HUES6 (cell line): ENCODE data around the gene SLC2A4RG.

Source experiments
- H3K27ac ChIP-seq: 2 replicates; pipeline ENCODE4 v1.7.0; 2013; ENCODE audit warnings: low read depth, mild to moderate bottlenecking, low read length, inconsistent platforms
- H3K27me3 ChIP-seq: 2 replicates; pipeline ENCODE4 v1.6.1; 2013; ENCODE audit warnings: low read length; ENCODE audit not compliant: control insufficient read depth, insufficient read depth
- H3K36me3 ChIP-seq: 2 replicates; pipeline ENCODE4 v1.6.1; 2013; ENCODE audit warnings: low read length; ENCODE audit not compliant: control insufficient read depth, insufficient read depth
- H3K4me1 ChIP-seq: 2 replicates; pipeline ENCODE4 v1.6.1; 2013; ENCODE audit warnings: low read length; ENCODE audit not compliant: control insufficient read depth, insufficient read depth
- H3K4me3 ChIP-seq: 2 replicates; pipeline ENCODE4 v1.5.1; 2013; ENCODE audit warnings: low read depth, low read length
- H3K9ac ChIP-seq: one replicate; pipeline ENCODE4 v1.6.1; 2013; ENCODE audit warnings: mild to moderate bottlenecking, low read length
- H3K9me3 ChIP-seq: 2 replicates; pipeline ENCODE4 v1.6.1; 2013; ENCODE audit warnings: low read depth, low read length; ENCODE audit not compliant: control insufficient read depth, insufficient read depth

Gene SLC2A4RG

GRCh38 chr20:63753381-63753780 lies 13.8 kb downstream of the SLC2A4RG start:
- Histone ChIP-seq H3K9me3 (no peaks in the 10 kb centered on the region), H3K9ac (no peak overlapping the region), H3K27ac (no peak overlapping the region), H3K36me3 (no peaks in the 10 kb centered on the region), H3K4me1 (peaks cover 32% of the 10 kb centered on the region), H3K27me3 (no peaks in the 10 kb centered on the region), H3K4me3 (no peak overlapping the region)

DNA sequence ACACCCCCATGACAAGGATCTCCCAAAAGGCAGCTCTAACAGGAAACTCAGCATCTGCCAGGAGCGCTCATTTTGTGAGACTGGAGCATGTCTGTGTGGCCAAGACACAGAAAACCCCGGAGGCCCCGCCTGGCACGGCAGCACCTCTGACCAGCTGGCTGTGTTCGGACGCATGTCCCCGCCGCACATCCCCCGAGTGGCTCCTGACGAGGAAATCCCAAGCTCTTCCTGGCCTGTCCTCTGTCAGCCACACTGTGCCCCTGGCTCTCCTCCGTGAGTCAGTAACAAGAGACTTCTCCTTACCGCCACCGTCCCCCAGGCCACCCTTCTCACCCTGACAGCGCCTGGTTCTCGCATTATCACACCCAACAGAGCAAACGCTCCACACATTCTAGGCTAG lies 14.4 kb downstream of the SLC2A4RG start:
- Histone ChIP-seq H3K4me1 (peaks cover 32% of the 10 kb centered on the region), H3K36me3 (no peaks in the 10 kb centered on the region), H3K27me3 (no peaks in the 10 kb centered on the region), H3K27ac (no peak overlapping the region), H3K9me3 (no peaks in the 10 kb centered on the region), H3K4me3 (no peak overlapping the region), H3K9ac (no peak overlapping the region)

DNA sequence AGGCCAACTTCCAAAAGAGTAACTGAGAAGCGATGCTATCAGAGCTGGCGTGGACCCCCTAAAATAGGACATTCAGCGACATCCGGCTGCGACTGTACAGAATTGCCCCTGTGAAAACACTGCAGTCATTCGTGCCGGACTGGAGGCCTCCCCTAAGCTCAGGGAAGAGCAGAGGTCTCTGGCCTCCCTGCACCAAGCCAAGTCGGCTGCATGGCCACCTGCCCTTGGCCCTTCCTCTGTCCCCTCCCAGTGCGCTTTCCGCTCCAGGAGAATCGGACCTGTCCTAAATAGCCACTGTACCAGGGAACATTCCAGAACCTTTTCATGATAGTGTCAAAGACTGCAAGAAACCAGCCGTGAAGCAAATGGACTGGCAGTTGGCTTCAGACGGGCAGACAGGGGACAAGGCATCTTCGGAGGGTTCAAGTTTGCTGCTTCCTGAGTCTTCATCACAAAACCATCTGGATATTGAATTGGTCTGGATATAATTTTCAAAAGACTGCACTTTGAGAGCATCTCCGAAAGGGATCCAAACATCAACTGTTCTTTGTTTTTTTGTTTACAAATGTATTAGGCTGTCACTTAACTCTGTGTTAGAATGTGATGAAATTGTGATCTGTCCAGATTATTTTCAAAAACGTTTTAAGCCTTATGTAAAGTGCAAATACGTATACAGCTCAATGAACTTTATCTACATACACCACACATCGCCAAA lies 16.5 kb downstream of the SLC2A4RG start:
- Histone ChIP-seq H3K4me1 (peaks cover 26% of the 10 kb centered on the region), H3K27ac (no peak overlapping the region), H3K9me3 (no peaks in the 10 kb centered on the region), H3K36me3 (no peaks in the 10 kb centered on the region), H3K9ac (no peak overlapping the region), H3K4me3 (no peak overlapping the region), H3K27me3 (no peaks in the 10 kb centered on the region)

DNA sequence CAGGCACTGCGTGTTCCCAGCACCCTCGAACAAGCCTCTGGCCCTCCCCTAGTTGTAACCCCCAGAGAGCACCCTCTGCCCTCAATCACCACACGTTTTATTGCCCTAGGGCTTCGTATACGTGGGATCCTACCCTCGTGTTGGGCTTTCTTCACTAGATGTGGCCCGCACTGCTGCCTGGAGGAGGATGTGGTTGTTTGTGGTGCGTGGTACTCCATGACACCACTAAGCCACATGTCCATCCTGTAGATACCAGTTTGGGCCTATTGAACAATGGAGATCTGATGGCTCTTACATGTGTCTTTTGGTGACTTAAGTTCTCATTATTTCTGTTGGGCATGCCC lies 17.0 kb downstream of the SLC2A4RG start:
- no peaks in the 10 kb centered on the region for H3K27me3 ChIP-seq
- H3K9me3 ChIP-seq: no peaks in the 10 kb centered on the region
- H3K9ac ChIP-seq: no peak overlapping the region
- H3K27ac ChIP-seq: no peak overlapping the region
- peaks cover 23% of the 10 kb centered on the region; the same call in 1 of the 2 replicates for H3K4me1 ChIP-seq
- no peaks in the 10 kb centered on the region for H3K36me3 ChIP-seq
- H3K4me3 ChIP-seq: no peak overlapping the region

GRCh38 chr20:63758152-63758551 lies 18.6 kb downstream of the SLC2A4RG start:
- peaks cover 10% of the 10 kb centered on the region; the same call in 1 of the 2 replicates for H3K4me1 ChIP-seq
- H3K9ac ChIP-seq: no peak overlapping the region
- no peaks in the 10 kb centered on the region for H3K27me3 ChIP-seq
- H3K27ac ChIP-seq: no peak overlapping the region
- H3K9me3 ChIP-seq: no peaks in the 10 kb centered on the region
- peaks cover 2% of the 10 kb centered on the region; the same call in 1 of the 2 replicates for H3K36me3 ChIP-seq
- no peak overlapping the region for H3K4me3 ChIP-seq

DNA sequence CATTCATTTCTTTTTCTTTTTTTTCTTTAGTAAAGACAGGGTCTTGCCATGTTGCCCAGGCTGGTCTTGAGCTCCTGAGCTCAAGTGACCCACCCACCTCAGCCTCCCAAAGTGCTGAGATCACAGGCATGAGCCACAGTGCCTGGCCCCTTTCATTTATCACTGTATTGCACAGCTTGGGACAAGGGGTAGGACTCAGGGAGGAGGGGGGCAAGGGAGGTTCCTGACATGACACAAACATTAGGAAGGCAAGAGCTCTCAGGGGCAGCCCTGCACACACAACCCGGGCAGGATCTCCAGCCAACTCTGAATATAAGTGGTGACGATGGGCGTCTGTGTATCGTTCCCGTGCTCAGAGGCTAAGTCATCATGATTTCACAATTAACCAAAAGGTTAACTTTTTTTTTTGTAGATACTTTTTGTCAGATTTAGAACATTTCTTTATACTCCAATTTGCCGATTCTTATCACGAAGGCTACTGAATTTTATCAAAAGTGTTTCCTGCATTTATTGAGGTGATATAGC lies 19.9 kb downstream of the SLC2A4RG start:
- Histone ChIP-seq H3K27me3 (no peaks in the 10 kb centered on the region), H3K27ac (no peak overlapping the region), H3K9ac (no peak overlapping the region), H3K36me3 (peaks cover 5% of the 10 kb centered on the region; the same call in 1 of the 2 replicates), H3K4me1 (no peaks in the 10 kb centered on the region), H3K4me3 (no peak overlapping the region), H3K9me3 (no peaks in the 10 kb centered on the region)

- H3K4me3 ChIP-seq: no peak overlapping the region
- no peaks in the 10 kb centered on the region for H3K27me3 ChIP-seq
- peaks cover 23% of the 10 kb centered on the region for H3K36me3 ChIP-seq
- H3K27ac ChIP-seq: no peak overlapping the region
- H3K9me3 ChIP-seq: no peaks in the 10 kb centered on the region
- H3K9ac ChIP-seq: no peak overlapping the region
- H3K4me1 ChIP-seq: no peaks in the 10 kb centered on the region
Observed at GRCh38 chr20:63765082-63765873, 25.7 kb downstream of the SLC2A4RG start.

DNA sequence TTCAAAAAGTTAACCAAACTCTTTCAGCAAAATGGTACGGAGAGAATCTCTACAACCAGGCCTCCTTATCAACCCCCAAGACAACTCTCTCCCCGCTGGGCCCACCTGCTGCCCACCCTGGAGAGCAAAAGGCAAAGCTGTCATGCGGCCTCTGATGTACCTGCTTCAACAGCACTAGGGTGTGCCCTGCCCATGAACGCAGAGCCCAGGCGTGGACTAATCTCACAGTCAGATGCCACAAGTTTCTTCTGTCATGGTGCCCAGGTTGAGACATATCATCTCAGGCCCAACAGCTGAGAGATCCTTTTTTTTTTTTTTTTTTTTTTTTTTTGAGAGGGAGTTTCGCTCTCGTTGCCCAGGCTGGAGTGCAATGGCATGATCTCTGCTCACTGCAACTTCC lies 26.3 kb downstream of the SLC2A4RG start:
- H3K27me3 ChIP-seq: no peaks in the 10 kb centered on the region
- H3K27ac ChIP-seq: no peak overlapping the region
- H3K9ac ChIP-seq: no peak overlapping the region
- H3K4me3 ChIP-seq: no peak overlapping the region
- H3K4me1 ChIP-seq: no peaks in the 10 kb centered on the region
- no peaks in the 10 kb centered on the region for H3K9me3 ChIP-seq
- H3K36me3 ChIP-seq: peaks cover 23% of the 10 kb centered on the region

DNA sequence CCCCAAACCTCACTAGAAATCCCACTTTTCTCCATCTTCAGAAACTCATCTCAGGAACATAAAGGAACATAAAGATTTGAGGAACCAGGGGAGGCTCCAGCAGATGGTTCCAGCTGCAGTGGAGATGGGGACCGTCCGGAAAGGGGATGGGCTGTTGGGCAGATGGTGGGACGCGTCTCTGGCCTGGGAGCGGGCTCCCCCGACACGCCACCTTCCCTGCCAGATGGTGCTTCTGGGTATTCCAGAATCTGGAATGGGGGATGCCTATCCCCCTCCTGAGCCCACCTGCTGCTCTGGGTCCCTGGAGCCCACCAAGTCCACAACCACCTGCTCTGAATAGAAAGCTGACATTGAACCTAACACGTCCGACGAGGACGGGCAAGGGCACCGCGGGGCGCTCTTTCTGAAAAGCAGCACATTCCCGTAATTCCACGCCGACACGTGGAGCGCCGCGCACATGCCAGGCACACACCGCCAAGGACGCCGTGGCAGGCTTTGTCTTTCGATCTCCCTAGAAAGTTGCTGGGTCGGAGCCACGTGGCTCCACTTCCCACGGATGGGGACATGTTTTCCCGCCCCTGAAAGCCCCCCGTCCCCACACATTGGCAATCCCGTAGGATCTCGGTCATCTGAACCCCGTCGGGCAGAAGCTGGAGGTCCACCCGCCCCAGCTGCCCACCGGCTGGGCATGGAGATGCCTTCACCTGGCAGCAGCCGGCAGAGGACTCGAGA lies 27.3 kb downstream of the SLC2A4RG start:
- H3K27me3 ChIP-seq: no peaks in the 10 kb centered on the region
- H3K36me3 ChIP-seq: peaks cover 23% of the 10 kb centered on the region

GRCh38 chr20:63767456-63767855 lies 27.9 kb downstream of the SLC2A4RG start:
- Histone ChIP-seq H3K9ac (no peak overlapping the region), H3K9me3 (no peaks in the 10 kb centered on the region), H3K27me3 (no peaks in the 10 kb centered on the region), H3K4me1 (no peaks in the 10 kb centered on the region), H3K4me3 (no peak overlapping the region), H3K27ac (no peak overlapping the region), H3K36me3 (peaks cover 23% of the 10 kb centered on the region)

More for the DNA sequence above, 27.3 kb downstream of the SLC2A4RG start:
- Histone ChIP-seq H3K4me1 (no peaks in the 10 kb centered on the region), H3K9me3 (no peaks in the 10 kb centered on the region), H3K9ac (no peak overlapping the region), H3K4me3 (no peak overlapping the region), H3K27ac (no peak overlapping the region)
